Neural progenitor cell (in vitro differentiated cells): ENCODE measurements around the gene IL9R.
"Not testable (repeated sequence)": the region's sequence is repeated elsewhere in the genome, so short reads cannot be mapped to it uniquely, and the experiment has no call there.

Source experiments
- CTCF ChIP-seq: fragments of 200-600 bp; sonication (generic); IDR thresholded peaks from 2 replicates; pipeline ENCODE4 v1.5.1; 2017; ENCODE audit warnings: antibody characterized with exemption, mild to moderate bottlenecking
- EZH2 ChIP-seq: fragments of 200-600 bp; sonication (generic); IDR thresholded peaks from 2 replicates; pipeline ENCODE4 v1.6.1; 2017; ENCODE audit warnings: antibody characterized with exemption, mild to moderate bottlenecking, moderate library complexity

GRCh38 chrX:156030474-156030873 is 33.0 kb downstream of the IL9R start:
- TF ChIP-seq CTCF, EZH2: not testable (repeated sequence)
